HepG2 (cell line): ENCODE data around the gene RBM25. TPM values are rescaled to one million over a fixed set of nuclear protein-coding genes. Genes with fewer than 3 reads are reported as not detected.
"Not testable (repeated sequence)": the region's sequence is repeated elsewhere in the genome, so short reads cannot be mapped to it uniquely, and the experiment has no call there.

Experiments used
- ATAC-seq: fragments of 200-7000 bp; cut with Tn5 transposase; 3 replicates; pipeline ENCODE4 v1.9.1; 2020; ENCODE audit warnings: mild to moderate bottlenecking, moderate library complexity
- BruUV-seq: library from RNA; stranded (reverse); fragments of 400-500 nt; replicated peaks from 2 replicates; lab custom pipeline; 2021; lab: Mats Ljungman, UMichigan
- CTCF ChIA-PET: fragments of 300-600 bp; formaldehyde crosslinking; extraction: SDS; loops from one replicate; lab custom pipeline; 2021; ENCODE audit warnings: low total read pairs, inconsistent platforms, low intra/inter-chr PET ratio; lab: Yijun Ruan, JAX
- POLR2A ChIA-PET: fragments of 350-600 bp; sonication (Branson Sonifier 250); formaldehyde crosslinking; loops from one replicate; lab custom pipeline; 2020; ENCODE audit warnings: antibody characterized with exemption, inconsistent platforms; lab: Yijun Ruan, JAX
- DNase-seq: peaks from one replicate; pipeline ENCODE4 v3.0.0-alpha.2; 2015; ENCODE audit warnings: low spot score
- FAIRE-seq: peaks from 3 replicates; lab custom pipeline; 2011; peaks lifted over from hg19 to GRCh38; lab: Jason Lieb, UNC
- H2AFZ ChIP-seq: one replicate; pipeline ENCODE4 v1.6.1; 2011; ENCODE audit warnings: low read length, inconsistent platforms
- H3K27ac ChIP-seq: fragments of 300-600 bp; 3 replicates; pipeline ENCODE4 v1.8.0; 2011; ENCODE audit warnings: mixed run types, mild to moderate bottlenecking, mixed read lengths, low read length, inconsistent platforms; ENCODE audit not compliant: insufficient read depth; ENCODE audit errors: extremely low read length
- H3K27me3 ChIP-seq, 2 experiments: fragments of 200-600 bp in 1 of 2; 2 replicates in 1 of 2; 3 replicates in 1 of 2; pipeline versions ENCODE4 v1.6.0 to v1.8.0; 2011; ENCODE audit warnings: low read length in 2 of 2, mild to moderate bottlenecking in 2 of 2, moderate library complexity in 2 of 2, inconsistent platforms in 1 of 2; ENCODE audit not compliant: insufficient read depth in 2 of 2, control insufficient read depth in 1 of 2
- H3K36me3 ChIP-seq, 2 experiments: fragments of 200-600 bp in 1 of 2; replicated peaks in 1 of 2; 2 replicates in 1 of 2; 3 replicates in 1 of 2; pipeline versions ENCODE4 v1.5.1 to v1.8.0; 2011; ENCODE audit warnings: low read length in 2 of 2, inconsistent platforms in 1 of 2; ENCODE audit not compliant: insufficient read depth in 2 of 2, control insufficient read depth in 1 of 2
- H3K4me1 ChIP-seq: 2 replicates; pipeline ENCODE4 v1.5.1; 2012; ENCODE audit warnings: low read length, inconsistent platforms; ENCODE audit not compliant: insufficient read depth
- H3K4me2 ChIP-seq: 2 replicates; pipeline ENCODE4 v1.6.0; 2011; ENCODE audit warnings: low read depth, low read length, inconsistent platforms
- H3K4me3 ChIP-seq, 3 experiments: fragments of 200-600 bp in 1 of 3; sonication (generic), shearing (Covaris generic) in 1 of 3; replicated peaks in 1 of 3; 2 replicates each; pipeline ENCODE4 v1.5.1; 2011 to 2016; ENCODE audit warnings: low read length in 3 of 3, inconsistent platforms in 2 of 3, low read depth in 2 of 3, mild to moderate bottlenecking in 2 of 3, control low read depth in 1 of 3, mixed read lengths in 1 of 3; ENCODE audit not compliant: insufficient read depth in 1 of 3
- H3K79me2 ChIP-seq: one replicate; pipeline ENCODE4 v1.6.1; 2011; ENCODE audit warnings: low read length, inconsistent platforms; ENCODE audit not compliant: insufficient read depth
- H3K9ac ChIP-seq: 2 replicates; pipeline ENCODE4 v1.6.0; 2011; ENCODE audit warnings: mild to moderate bottlenecking, low read depth, low read length, inconsistent platforms; ENCODE audit not compliant: insufficient read depth
- H3K9me3 ChIP-seq: 2 replicates; pipeline ENCODE4 v1.5.1; 2012; ENCODE audit warnings: mild to moderate bottlenecking, low read length
- H4K20me1 ChIP-seq: 2 replicates; pipeline ENCODE4 v1.6.0; 2011; ENCODE audit warnings: inconsistent platforms, mild to moderate bottlenecking, low read length, moderate library complexity; ENCODE audit not compliant: insufficient read depth
- GFI1 ChIP-seq: sonication (generic); formaldehyde crosslinking; IDR thresholded peaks from 2 replicates; pipeline ENCODE4 v1.5.0; 2020; ENCODE audit warnings: missing genetic modification reagents, mild to moderate bottlenecking, borderline replicate concordance
- GLI4 ChIP-seq: sonication (generic); formaldehyde crosslinking; IDR thresholded peaks from 2 replicates; pipeline ENCODE4 v1.5.1; 2020; ENCODE audit warnings: missing genetic modification reagents, mild to moderate bottlenecking, moderate library complexity, borderline replicate concordance
- MAFK ChIP-seq, 2 experiments: IDR thresholded peaks in 1 of 2; conservative IDR thresholded peaks in 1 of 2; 2 replicates each; pipeline ENCODE4 v1.6.1; 2011; ENCODE audit warnings: improper control_type of control experiment in 2 of 2, low read length in 2 of 2
- PHB2 ChIP-seq: fragments of 450-650 bp; IDR thresholded peaks from 2 replicates; pipeline ENCODE4 v1.6.1; 2018; ENCODE audit not compliant: partially characterized antibody
- ZEB1 ChIP-seq: IDR thresholded peaks from 2 replicates; pipeline ENCODE4 v1.6.1; 2012; ENCODE audit warnings: mild to moderate bottlenecking, low read depth, inconsistent platforms; ENCODE audit not compliant: insufficient replicate concordance
- ZNF572 ChIP-seq: sonication (generic); formaldehyde crosslinking; IDR thresholded peaks from 2 replicates; pipeline ENCODE4 v1.5.1; 2020; ENCODE audit warnings: mild to moderate bottlenecking, missing genetic modification reagents
- ZNF766 ChIP-seq: sonication (generic); formaldehyde crosslinking; IDR thresholded peaks from 2 replicates; pipeline ENCODE4 v1.5.0; 2020; ENCODE audit warnings: missing genetic modification reagents, borderline replicate concordance
- WGBS: methylation state at CpG from one replicate; pipeline ENCODE4 v1.1.6; 2017; ENCODE audit warnings: low lambda C conversion rate; 5-methylcytosine and 5-hydroxymethylcytosine counted together
- in situ Hi-C: cut with HindIII; loops from 2 replicates; pipeline ENCODE4 v1.10.0; 2017; ENCODE audit warnings: low pct_unique_long_range_greater_than_20kb; ENCODE audit not compliant: extremely low pct_ligation_motif_present
- intact Hi-C: fragments of 100-400 bp; cut with micrococcal nuclease; formaldehyde crosslinking; loops from one replicate; pipeline ENCODE4 v1.10.0; 2022; ENCODE audit not compliant: unreplicated experiment
- polyA plus RNA-seq, 8 experiments: library from polyadenylated mRNA; depleted of rRNA in 3 of 8; stranded (reverse) in 7 of 8; unstranded in 1 of 8; fragments of >200 nt; fragmentation: Illumina TruSeq in 4 of 8; extraction: Trizol in 4 of 8; gene quantifications; 2 replicates each; pipeline versions ENCODE4 v1.2.1 to v1.2.3, GENCODE V29; 2011 to 2016; ENCODE audit warnings: low read depth in 4 of 8, missing spikeins in 1 of 8, mixed read lengths in 1 of 8; ENCODE audit not compliant: insufficient read depth in 1 of 8
- total RNA-seq, 5 experiments: library from RNA; depleted of rRNA; stranded (reverse); fragments of >200 nt; fragmentation: Illumina TruSeq; extraction: Trizol; gene quantifications; 2 replicates each; pipeline ENCODE4 v1.2.3, GENCODE V29; 2016; ENCODE audit warnings: low read depth in 1 of 5
- TF ChIP-seq, protein P1 (sequence below): sonication (generic); formaldehyde crosslinking; IDR thresholded peaks from 2 replicates; pipeline ENCODE4 v1.5.0; 2020; ENCODE audit warnings: missing genetic modification reagents
- TF ChIP-seq, protein P2 (sequence below): sonication (generic); formaldehyde crosslinking; IDR thresholded peaks from 2 replicates; pipeline ENCODE4 v1.8.1; 2023; ENCODE audit warnings: missing genetic modification reagents, mild to moderate bottlenecking, borderline replicate concordance
- TF ChIP-seq, protein P3 (sequence below), 2 experiments: sonication (generic) in 1 of 2; formaldehyde crosslinking in 1 of 2; IDR thresholded peaks; 2 replicates each; pipeline versions ENCODE4 v1.5.1 to v1.6.1; 2011 to 2020; ENCODE audit warnings: borderline replicate concordance in 1 of 2, low read depth in 1 of 2, low read length in 1 of 2, mild to moderate bottlenecking in 1 of 2, missing genetic modification reagents in 1 of 2, moderate library complexity in 1 of 2

Gene RBM25
- total and polyA plus RNA-seq, 2 of the 13 experiments (the other 11 are each of a cell fraction or from before 2014, with no cell fraction given), result 34.1 to 65.9 TPM

- TF ChIP-seq GFI1 (CRISPR knock-in tag) (peak; percentile 32; the same call in 1 of the 2 replicates), PHB2 (no peak), ZNF766 (no peak; the same call in 1 of the 2 replicates), GLI4 (CRISPR knock-in tag) (peak; percentile 60; the same call in 1 of the 2 replicates), ZNF572 (CRISPR knock-in tag) (no peak), ZEB1 (no peak), MAFK (conservative IDR thresholded peaks at IDR 0.05 in 1 of 2, IDR thresholded peaks at IDR 0.05 in 1 of 2; ENCODE audit: low read length in 2 of 2) (no peak)
- TF ChIP-seq, protein P1, sequence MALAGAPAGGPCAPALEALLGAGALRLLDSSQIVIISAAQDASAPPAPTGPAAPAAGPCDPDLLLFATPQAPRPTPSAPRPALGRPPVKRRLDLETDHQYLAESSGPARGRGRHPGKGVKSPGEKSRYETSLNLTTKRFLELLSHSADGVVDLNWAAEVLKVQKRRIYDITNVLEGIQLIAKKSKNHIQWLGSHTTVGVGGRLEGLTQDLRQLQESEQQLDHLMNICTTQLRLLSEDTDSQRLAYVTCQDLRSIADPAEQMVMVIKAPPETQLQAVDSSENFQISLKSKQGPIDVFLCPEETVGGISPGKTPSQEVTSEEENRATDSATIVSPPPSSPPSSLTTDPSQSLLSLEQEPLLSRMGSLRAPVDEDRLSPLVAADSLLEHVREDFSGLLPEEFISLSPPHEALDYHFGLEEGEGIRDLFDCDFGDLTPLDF, result no peak
- TF ChIP-seq, protein P2, sequence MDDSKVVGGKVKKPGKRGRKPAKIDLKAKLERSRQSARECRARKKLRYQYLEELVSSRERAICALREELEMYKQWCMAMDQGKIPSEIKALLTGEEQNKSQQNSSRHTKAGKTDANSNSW (CRISPR knock-in tag), result peak; percentile 70; the same call in 1 of the 2 replicates
- TF ChIP-seq, protein P3, sequence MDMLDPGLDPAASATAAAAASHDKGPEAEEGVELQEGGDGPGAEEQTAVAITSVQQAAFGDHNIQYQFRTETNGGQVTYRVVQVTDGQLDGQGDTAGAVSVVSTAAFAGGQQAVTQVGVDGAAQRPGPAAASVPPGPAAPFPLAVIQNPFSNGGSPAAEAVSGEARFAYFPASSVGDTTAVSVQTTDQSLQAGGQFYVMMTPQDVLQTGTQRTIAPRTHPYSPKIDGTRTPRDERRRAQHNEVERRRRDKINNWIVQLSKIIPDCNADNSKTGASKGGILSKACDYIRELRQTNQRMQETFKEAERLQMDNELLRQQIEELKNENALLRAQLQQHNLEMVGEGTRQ (IDR thresholded peaks at IDR 0.05; ENCODE audit: low read depth, low read length), result no peak
- TF ChIP-seq, protein P3 (CRISPR knock-in tag; IDR thresholded peaks at IDR 0.05; ENCODE audit: borderline replicate concordance), result no peak
Measured at GRCh38 chr14:73058224-73058921, at the start of gene RBM25 (continued).

DNA sequence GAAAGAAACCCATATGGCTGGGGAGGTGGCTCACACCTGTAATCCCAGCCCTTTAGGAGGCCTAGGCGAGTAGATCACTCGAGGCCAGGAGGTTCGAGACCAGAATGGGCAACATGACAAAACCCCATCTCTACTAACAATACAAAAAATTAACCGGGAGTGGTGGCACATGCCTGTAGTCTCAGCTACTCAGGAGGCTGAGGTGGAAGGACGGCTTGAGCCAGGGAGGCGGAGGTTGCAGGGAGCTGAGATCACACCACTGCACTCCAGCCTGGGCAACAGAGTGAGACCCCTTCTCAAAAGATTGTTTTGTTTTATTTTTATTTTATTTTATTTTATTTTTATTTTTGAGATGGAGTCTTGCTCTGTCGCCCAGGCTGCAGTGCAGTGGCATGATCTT is 47.1 kb upstream of the RBM25 start:
- H3K79me2 ChIP-seq, in situ Hi-C loops, CTCF ChIA-PET, H3K4me1 ChIP-seq, H3K27me3 ChIP-seq, H3K4me3 ChIP-seq, H4K20me1 ChIP-seq, H3K9ac ChIP-seq, ATAC-seq, H2AFZ ChIP-seq, POLR2A ChIA-PET, H3K9me3 ChIP-seq, FAIRE-seq, BruUV-seq, H3K36me3 ChIP-seq, DNase-seq, H3K4me2 ChIP-seq, H3K27ac ChIP-seq, intact Hi-C loops: not testable (repeated sequence)
- WGBS, result 95% methylated on average over 7 of the region's 7 CpGs
